GM19025 (cell line): ENCODE data around the gene TRAF6.
"Not testable (repeated sequence)": the region's sequence is repeated elsewhere in the genome, so short reads cannot be mapped to it uniquely, and the experiment has no call there.

Source experiments
- ATAC-seq: cut with Tn5 transposase; IDR thresholded peaks from one replicate; pipeline ENCODE4 v1.9.1; 2021; ENCODE audit warnings: mild to moderate bottlenecking, low read depth, moderate library complexity; ENCODE audit not compliant: unreplicated experiment

TRAF6 gene

DNA sequence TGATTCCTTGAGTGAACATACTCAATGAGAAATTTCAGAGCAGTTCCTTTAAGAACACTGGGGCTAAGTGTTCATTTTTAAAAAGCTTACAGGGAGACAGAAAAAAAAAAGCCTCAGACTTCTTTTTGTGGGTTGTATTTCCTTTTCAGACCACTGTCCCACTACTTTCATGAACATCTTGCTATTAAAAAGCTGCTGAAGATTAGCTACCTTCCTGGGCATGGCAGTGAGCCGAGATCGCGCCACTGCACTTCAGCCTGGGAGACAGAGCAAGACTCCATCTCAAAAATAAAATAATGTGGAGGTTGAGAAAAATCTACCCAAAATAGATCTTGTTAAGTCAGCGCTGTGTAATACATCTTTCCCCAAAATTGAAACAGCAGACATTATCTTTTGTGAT lies 10.8 kb downstream of the TRAF6 start:
- ATAC-seq = no peak

DNA sequence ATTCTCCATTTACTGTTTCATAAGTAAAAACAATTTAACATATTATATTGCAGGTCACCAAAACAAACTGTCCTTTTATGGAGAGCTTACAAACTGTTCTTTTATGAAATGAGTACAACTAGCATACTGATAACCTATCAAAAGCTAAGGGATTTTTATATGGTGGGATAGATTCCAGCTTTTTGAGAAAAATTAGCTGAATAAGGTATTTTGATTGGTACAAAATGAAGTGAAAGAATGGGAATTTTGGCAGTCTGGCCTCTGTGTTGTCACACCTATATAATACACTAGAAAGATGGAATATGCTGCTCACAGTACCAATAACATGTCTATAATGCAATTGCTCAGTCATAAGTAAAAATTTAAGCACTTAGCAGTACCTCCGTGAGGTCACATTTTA lies 11.4 kb downstream of the TRAF6 start:
- no peak for ATAC-seq

DNA sequence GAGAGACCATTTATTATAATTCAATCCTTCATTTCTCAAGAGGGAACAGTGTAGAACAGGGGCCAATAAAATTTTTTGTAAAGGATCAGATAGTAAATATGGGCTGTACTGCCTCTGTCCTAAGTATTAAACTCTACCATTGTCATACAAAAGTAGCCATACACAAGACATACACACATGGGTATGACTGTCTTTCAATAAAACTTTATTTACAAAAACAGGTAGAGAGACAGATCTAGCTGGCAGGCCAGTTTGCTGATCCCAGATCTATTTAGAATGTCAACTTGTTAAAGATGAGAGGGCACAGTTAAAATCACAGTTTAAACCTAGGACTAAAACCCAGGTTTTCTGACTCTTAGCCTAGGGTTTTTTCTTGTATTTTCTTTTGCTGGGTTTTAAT lies 16.7 kb downstream of the TRAF6 start:
- no peak for ATAC-seq

DNA sequence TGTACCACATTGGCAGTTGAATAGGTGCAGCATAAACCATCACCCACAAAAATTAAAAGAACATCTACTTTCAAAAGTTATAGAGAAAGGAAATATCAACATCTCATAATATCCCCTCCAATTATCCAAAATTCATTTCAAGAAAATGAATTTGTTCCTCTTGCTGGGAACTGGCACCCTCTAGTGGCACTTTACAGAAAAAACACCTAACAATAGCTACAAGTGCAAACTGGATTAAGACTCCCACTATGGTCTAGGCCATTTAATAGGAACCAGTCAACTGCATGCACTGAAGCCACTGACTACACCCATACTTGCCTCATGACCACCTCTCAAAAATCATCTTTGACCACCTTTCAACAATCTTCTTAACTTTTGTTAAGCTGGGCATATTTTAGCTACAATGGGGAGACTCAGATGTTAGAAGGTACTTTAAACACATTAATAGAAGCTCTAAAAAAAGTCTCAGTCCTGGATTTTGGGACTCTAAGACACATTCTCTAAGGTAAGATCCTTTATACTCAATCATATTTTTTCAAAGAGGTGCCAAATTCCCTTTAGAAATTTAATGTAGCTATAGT lies 17.3 kb downstream of the TRAF6 start:
- ATAC-seq = no peak

DNA sequence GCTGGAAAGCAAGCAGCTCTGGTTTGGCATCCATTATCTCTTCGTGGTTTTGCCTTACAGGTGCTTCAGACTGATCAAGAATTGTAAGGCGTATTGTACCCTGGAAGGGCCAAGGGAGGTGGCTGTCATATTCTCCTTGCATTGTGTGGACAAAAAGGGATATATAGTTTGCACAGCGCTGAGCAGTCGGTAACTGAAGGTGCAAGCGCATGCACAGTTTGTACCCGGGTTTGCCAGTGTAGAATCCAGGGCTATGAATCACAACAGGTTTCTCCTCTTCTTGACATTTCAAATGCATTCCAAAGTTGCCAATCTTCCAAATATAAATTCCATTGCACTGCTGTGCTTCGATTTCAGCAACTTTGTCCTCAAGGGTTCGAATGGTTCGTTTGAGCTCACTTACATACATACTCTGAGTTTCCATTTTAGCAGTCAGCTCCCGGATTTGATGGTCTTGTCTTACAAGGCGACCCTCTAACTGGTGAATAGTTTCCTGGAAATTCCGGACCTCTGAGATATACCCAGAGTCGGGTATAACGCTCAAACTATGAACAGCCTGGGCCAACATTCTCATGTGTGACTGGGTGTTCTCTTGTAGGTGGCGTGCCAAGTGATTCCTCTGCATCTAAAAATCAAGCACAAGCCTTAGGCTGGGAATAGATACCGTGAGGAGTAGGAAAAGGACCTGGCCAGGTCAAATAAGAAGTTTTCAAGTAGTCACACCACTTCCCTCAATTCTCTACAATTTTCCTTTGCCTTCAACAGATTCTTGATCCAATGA lies 19.9 kb downstream of the TRAF6 start:
- ATAC-seq = no peak

DNA sequence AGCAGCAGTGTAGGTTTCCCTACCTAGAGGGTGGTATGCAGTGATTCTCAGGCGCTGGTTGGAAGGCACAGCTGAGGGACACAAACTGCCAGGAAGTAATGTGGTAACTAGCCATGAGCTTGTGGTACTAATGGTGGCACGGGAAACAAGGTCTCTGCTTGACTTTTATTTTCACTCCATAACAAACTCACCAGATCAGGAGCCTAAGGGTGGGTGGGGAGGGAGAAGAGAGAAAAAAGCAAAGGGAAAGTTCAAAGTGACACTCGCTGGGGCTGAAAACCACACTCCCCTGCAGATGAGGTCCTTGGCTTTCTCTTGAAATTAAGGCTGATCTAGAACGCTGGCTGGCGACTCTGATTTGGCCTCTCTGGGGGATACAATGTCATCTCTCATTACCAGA lies 22.0 kb downstream of the TRAF6 start:
- ATAC-seq = no peak

DNA sequence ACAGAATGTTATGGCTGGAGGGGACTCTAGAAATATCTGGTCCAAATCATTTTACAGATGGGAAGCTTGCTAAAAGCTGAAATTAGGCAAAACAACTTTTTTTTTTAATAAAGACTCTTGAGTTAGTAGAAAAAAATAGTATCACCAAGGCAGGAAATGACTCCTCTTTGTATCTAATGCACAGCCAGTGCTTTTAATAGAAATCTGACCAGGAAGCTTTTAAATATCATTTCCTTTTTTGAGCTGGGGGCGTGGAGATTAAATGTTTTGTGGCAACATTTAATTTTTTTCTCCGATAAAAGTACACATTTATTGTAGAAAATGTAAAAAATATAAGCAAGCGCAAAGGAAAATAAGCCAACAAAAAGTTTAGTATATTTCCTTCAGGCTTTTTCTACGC lies 22.5 kb downstream of the TRAF6 start:
- no peak for ATAC-seq

DNA sequence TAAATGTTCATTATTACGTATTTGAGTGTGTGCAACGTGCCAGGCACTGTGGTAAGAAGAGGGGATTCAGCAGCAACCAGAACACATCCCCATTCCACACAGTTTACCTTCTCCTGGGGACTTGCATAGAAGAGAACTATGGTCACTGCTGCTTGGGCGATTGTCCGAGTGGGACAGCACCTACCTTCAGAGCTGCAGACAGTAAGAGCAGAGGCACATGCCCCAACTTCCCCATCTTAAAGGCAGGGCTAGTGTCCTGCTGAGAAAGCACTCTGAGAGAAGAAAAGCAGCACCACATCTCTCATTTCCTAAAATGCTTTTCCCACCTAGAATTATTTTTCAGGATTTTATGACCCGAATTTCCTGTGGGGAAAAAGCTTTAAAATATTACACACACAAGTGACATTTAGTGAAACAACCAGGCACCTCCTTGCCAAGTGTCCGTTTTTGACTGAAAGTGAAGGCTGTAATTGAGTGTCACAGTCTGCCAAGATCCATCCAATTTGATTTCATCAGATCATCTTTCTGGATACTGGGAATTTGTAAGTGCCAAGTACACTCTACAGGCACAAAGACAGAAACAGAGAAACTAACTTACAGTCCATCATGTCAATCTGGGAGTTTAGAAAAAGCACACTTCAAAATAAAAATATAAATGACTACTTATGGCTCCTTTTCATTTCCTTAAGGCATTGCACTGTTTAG lies 24.6 kb downstream of the TRAF6 start:
- ATAC-seq = no peak

DNA sequence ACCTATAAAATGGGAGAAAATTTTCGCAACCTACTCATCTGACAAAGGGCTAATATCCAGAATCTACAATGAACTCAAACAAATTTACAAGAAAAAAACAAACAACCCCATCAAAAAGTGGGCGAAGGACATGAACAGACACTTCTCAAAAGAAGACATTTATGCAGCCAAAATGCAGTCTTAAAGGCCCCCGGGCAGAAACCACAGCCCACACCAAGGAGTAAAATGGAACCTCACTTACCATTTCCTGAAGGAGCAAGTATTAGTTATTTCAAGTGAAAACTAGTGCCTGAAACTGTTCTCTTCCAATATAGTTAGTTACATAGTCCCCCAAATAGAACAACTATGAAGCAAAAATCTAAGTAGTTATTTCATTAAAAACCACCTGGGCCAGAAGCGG lies 27.0 kb downstream of the TRAF6 start:
- not testable (repeated sequence) for ATAC-seq

DNA sequence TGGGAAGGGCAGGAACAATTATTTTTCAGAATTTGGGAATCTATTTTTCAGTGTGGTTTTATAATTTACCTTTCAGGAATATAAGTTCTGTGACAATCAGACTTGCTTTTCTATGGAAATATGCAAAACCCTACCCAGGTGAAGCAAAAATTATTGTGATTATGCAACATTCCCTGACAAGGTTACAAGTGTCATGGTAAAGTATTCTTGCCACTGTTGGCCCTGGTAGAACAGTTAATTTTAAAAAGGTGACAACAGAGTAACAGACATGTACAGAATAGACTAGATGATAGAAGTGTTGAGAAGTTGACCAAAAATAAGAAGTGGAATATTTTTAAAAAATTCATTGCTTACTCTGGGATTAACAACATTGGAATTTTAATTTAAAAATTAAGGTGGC lies 29.2 kb downstream of the TRAF6 start:
- no peak for ATAC-seq

DNA sequence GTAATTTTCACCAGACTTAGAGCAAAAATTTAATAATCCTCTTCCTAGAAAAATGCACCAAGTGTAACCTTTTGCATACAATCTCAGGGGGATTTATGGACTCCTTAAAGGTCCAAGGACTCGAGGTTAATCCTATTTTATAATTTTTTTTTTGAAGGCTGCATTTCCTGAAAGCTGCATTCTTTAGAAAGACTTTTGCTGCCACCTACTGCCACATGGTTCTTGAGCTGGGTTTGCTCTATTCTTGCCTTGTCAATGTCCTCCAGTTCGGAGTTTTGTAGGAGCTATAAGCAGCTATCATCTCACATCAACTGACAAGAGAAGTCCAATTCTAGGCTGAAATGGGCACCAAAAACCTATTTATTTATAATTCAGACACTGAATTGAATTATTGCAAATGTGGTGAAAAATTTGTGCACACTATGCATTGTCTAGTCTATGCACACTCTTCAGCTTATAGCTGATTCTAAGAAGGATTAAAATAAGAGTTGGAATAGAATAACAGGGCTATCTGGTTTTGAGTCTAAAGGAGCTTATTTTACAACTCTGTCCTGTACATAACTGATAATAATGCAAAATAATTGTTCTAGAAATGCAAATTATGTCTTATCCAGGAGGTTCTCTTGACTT lies 31.3 kb downstream of the TRAF6 start:
- ATAC-seq = no peak

DNA sequence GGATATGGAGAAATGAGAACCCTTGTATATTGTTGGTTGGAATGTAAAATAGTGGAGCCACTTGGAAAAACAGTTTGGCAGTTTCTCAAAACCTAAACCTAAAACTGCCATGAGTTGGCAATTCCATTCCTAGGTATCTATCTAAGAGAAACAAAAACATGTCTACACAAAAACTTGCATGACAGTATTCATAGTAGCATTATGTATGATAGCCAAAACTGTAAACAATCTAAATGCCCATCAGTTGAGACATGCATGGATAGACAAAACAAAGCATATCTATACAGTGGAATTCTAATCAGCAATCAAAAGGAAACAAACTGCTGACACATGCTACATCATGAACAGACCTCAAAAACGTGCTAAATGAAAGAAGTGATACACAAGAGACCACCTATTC lies 34.9 kb downstream of the TRAF6 start:
- ATAC-seq = no peak

DNA sequence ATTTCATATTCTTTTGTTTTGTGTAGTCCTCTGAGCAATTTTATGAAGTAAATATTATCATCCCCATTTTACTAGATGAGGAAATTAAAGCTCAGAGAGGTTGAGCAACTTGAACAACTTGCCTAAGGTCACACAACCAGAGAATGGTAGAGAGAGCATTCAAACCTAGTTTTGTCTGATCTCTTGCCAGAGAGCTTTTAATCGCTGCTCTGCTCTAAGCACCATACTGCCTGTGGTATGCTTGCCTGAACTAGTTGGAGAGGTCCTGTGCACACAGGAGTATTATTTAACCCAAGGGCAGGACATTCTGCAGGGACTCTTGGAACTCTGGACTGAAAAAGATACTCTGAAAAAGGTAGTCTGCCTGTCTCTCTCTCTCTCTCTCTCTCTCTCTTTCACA lies 38.5 kb downstream of the TRAF6 start:
- no peak for ATAC-seq

DNA sequence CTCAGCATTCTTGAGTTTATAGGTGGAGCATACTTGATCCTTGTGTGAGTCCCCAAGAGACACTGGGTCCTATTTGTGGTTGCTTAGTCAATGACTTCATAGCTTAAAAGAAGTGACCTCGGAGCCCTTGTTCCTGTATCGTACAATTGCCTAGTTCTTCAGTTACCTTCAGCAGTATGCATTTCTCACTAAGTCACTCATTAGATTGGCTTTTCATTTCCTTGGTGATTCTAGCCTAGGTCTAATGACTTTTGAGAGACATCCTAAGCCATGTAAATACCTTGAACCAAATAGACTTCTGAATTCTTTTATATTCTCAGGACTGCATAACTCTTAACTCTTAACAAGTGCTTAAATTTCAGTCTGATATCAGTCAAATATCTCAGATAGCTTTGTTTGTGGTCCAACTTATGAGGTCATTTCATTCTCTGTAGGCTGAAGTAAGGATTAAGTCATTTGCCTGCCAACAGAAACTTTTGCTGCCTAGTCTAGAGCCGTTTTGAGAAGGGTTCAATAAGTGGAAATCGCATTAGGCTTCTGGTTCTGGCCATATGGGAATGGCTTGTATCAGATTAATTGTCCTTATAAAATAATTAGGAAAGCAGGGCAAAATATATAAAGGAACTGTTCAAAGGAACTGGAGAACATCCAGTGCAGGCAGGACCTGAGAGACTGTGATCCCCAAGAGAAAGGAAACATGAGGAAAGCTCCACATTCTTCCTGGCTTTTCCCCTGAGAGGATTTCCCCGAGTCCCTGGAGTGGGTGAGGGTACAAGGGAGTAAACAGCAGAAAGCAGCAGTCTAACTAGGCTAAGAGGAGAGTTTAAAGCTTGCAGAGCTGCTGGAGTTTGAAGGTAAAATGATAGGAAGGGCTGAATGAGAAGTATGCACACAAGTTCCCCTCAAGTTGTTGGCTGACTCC lies 39.9 kb downstream of the TRAF6 start:
- ATAC-seq = no peak

DNA sequence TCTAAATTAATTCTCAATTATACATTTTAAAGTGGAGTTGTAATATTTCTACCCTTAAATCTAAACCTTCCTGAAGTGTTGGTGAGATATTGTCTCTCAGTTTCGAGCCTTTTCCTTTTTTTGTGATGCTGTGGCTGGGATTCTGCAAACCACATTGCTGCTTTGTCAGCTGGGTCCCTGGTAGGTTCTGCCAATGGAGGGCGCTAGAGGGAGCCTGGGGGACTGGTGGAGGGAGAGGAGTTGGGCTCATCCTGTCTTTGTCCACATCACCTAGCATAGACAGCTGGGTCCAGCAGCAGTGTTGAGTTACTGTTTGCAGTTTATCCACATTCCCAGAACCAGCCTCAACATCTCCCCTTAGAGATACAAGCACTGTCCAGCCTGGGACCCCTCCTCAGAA lies 41.0 kb downstream of the TRAF6 start:
- no peak for ATAC-seq

DNA sequence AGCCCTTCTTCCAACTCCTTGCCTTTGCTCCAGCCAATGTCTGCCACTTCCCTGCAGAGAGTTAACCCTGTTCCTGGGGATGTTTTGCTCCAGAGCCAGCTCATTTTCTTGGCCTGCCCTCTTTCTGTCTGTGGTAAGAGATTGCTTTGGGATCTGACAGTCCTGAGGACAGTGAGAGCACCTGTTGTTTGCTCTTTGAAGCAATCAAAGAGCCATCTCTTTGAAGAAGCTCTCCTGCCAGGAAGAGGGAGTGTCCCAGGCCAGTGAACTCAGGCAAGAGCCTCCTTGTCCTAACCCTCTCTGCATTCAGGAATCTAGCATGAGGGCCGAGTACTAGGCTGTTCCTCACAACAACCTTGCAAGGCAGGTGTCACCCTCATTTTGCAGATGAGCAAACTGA lies 42.2 kb downstream of the TRAF6 start:
- ATAC-seq = no peak

DNA sequence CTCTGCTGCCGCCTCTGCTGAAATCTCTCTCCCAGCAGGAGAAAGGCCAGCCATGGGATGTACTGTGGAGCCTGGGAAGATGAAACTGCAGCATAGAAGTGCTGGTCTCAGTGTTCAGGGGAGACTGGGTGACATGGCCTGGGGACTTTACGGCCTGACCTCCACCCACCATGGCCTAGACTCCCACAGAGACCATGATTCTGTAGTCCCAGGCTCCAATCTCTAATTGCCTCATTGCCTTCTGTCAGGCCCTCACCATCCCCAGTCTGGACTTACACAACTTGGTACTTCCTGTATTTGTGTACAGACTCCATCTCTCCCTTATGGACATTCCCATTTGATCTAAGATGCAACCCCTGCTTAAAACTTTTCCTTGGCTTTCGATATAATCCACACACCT lies 43.1 kb downstream of the TRAF6 start:
- no peak for ATAC-seq

DNA sequence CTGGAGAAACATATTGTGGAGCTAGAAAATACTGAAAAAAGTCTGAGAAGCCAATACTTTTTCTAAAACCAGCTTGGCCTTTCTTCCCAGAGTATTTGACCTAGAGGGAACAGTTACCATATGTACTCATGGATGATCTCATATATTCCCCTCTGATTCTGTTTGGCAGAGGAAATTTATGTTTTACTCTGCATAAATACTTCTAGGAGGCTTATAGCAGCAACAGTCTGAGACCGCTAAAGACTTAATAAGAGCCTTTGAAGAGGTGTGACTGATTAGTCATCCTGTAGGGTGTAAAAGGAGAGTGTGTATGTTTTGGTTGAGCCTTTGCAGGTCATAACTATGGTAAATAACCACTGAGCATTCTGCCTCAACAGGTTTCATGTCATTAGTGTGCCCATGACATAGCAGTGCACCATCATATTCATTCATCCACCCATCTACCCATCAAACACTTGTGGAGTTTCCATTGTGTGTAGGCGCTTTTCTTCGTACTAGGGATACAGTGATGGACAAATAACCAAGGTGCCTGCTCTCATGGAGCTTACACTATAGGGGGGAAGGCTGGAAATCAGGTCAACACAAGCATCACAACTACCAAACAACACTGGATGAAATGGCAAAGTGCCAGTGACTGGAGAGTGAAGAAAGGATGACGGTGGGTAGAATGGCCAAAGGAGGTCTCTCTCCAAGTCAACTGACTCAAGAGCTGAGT lies 44.5 kb downstream of the TRAF6 start:
- no peak for ATAC-seq

DNA sequence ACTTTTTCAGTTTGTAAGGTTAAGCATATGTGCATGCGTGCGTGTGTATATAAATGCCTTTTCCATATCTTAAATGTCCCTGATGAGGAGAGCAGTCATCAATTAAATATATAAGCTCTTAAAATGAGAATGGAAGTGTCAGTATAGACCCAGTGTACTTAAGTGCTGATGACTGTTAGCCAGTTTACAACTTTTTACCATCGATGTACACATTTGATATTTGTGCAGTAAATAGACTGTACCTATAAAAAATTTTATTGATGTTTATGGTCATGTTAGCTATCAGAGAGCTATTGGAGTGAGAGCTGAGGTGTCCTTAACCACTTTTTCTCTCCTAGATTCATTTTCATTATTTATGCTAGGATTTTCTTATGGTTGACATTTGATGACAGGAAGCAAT lies 45.4 kb downstream of the TRAF6 start:
- ATAC-seq = no peak

DNA sequence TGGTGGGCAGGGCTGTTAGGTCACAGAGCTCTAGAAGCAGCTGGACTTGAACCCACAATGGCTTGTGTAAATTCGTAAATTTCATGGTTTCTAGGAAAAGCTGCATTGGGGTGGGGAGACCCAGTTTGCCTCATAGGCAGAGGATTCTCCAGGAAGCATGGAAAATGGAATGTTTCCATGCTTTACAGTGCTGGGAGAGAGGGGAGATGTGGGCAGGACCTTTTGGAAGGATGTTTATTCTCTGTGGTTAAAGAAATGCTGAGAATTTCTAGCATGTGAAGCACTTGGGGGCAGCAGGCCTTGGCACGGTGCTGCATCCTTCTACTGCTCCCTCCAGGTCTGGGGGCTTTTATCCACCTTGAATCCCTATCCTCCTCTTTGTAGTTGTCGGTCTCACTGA lies 46.3 kb downstream of the TRAF6 start:
- ATAC-seq = no peak
